Limb (tissue), 2 donors: ENCODE results near the gene AOPEP.

Source experiments
- DNase-seq, 2 donors: peaks; one replicate each; pipeline ENCODE4 v3.0.0-alpha.2; 2016; ENCODE audit errors: extremely low spot score in 2 of 2

Gene AOPEP

GRCh38 chr9:94896512-94896911 lies 170.0 kb downstream of the AOPEP start:
- no peak for DNase-seq

DNA sequence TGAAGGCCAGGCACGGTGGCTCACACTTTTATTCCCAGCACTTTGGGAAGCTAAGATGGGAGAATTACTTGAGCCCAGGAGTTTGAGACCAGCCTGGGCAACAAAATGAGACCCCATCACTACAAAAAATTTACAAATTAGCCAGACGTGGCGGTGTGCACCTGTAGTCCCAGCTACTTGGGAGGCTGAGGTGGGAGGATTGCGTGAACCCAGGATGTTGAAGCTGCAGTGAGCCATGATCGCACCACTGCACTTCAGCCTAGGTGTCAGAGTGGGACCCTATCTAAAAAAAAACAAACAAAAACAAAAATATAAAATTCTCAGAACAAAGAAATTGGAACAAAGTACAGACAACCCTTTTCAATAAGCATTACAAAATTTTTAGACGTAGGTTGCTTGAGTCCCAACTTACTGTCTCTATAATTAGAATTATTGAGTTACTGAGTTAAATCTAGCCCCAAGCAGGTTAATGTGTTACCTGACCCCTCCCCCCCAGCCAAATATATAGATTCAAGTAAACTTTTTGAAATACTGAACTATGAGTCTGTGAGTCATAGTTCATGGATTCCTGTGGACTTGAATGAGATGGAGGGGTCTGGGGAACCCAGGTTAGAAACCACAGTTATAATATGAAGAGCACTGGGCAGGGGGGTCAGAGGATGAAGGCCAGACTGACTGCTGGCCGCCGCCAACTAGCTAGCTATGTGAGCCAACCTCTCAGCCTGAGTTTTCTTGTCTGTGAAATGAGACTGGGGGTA lies 173.1 kb downstream of the AOPEP start:
- DNase-seq: no peak

GRCh38 chr9:94900222-94901018 lies 173.9 kb downstream of the AOPEP start:
- no peak for DNase-seq

DNA sequence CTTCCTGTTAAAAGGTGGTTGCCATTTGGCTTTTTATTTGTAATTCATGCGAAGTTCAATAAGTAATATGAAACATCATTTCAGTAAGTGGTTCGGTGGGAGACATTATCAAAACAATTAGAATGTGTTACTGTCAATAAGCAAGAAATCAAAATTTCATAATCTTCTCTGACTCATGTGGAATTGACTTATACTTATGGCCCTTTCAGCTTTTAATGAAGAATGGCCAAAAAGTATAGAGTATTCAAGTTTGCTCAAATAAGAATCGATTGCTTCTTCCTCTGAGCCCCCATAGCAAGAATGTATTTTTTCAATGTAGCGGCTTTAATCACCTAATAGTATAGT lies 174.5 kb downstream of the AOPEP start:
- no peak for DNase-seq

DNA sequence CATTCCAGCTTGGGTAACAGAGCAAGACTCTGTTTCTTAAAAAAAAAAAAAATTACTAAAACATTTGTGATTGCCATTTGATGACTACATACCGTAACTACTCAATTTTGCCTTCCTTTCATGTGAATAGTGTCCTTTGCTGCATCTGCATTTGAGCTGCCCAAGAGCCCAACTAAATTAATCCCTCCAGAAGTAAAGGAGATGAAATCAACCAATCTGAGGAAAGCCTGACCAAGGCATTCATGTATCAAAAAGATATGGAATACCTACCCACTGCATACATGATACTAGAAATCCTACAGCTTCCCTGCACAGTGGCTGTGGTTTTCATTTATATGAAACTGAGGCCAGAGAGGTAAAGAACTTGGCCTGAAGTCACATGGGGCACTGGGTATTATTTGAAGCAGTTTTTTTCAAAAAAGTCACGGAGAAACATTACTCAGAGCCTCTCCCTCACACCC lies 177.5 kb downstream of the AOPEP start:
- DNase-seq: no peak

GRCh38 chr9:94904806-94905205 lies 178.3 kb downstream of the AOPEP start:
- DNase-seq: no peak

- DNase-seq: no peak
These were observed 179.1 kb downstream of the AOPEP start for GRCh38 chr9:94905606-94906005.

DNA sequence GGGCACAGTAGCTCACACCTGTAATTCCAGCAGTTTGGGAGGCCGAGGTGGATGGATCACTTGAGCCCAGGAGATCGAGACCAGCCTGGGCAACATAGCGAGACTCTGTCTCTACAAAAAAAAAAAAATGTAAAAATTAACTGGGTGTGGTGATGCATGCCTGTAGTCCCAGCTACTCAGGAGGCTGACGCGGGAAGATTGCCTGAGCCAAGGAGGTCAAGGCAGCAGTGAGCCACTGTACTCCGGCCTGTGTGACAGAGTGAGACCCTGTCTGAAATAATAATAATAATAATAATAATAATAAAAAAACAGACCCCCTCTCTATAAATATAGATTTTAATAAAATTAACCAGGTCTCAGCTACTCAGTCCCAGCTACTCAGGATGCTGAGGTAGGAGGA lies 179.7 kb downstream of the AOPEP start:
- no peak for DNase-seq

DNA sequence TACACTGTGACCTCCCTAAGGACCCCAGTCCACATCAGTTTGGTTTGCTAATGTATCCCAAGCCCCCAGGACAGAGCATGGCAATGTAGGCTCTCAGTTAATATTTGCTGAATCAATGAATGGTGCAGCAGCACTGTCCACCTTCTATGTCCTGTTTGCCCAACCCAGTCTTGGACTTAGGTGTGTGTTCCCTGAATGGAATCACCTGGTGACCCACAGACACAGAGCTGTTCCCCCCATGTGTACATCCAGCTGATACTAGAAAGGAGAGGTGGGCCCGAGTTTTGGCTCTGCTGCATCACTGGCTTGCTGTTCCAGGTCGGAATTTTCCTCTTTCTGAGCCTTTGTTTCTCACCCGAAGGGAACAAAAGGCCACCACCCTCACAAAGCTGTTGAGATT lies 180.2 kb downstream of the AOPEP start:
- DNase-seq: no peak

GRCh38 chr9:94907264-94907936 lies 180.9 kb downstream of the AOPEP start:
- peak in 1 of 2 donors; percentile 47 for DNase-seq

DNA sequence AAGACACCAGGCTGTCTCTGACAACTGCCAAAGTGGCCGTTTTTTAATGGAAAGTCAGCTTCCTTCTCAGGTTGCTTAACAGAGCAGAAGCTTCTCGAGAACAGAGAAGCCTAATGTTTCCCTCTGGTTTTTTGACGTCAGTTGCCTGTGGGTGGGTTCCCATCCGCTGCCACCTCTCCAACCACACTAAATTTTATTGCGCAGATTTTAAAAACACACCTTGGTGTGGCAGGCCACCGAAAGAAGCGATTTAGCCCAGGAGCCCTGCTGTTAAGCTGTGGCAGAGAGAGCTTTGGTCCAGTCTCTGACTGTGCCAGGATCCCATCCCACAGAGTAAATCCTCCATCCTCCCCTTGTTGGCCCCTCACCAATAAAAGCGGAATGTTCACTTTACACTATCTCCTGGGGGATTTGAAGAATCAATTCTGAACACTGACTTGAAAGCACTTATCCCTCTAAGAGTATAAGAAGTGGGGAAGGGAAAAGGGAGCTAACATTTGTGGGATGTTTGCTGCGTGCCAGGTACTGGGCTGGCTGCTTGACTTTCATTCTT lies 181.6 kb downstream of the AOPEP start:
- DNase-seq: peak; percentile 71

DNA sequence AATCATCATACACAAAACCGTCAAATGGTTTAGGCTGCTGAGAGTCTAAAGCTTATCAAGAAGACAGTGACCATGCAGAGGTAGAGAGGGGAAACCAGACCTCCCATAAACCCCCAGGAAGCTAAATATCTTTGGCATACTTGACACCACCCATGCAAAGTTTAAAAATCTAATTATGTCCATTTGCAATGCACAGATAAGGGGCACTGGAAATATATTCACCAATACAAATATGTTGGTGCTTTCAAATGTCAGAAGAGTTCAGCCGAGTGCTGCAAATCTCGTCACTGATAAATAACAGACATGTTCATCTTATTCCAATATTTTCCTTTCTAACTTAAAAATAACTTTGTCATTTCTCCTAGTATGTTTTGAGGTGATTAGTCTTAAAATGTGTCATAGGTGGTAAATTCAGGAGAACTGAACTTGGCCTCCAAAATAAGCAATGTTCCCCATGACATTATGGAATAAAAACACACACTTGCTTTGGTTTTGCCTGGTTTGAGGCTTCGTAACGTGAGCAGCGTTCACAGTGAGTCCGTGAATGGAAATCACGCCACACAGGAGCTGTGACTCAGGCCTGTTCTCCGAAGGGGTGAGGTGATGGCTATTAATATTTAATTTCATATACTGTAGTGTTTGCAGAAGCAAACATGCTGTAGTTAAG lies 182.2 kb downstream of the AOPEP start:
- DNase-seq: peak in 1 of 2 donors; percentile 50

DNA sequence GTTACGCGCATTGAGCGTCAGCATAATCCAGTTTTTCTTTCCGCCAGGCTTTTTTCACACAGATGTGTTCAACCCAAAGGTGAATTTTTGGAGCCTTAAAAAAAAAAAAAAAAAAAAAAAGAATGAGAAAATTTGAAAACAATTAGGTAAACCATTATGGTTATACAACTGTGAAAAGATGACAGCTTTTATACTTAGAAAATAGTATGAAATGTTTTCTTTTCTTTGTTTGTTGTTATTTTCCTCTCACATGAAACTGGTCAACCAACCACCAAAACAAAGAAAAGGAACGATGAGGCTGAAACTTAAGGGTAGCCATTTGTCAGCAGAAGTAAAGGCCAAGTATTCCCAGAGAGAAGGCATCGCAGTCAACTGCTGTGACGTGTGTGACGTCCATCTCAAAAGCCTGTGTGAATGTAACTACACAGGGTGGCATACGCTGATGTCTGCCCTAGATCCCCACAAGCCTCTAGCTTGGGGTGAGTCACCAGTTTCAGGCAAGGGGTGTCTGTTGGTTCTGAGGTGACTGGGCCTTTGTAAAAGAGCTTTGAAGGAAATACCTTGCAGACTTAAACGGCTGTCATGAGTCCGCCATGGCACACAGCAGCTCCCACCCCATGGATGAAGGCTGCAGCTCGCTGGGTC lies 182.9 kb downstream of the AOPEP start:
- no peak for DNase-seq

DNA sequence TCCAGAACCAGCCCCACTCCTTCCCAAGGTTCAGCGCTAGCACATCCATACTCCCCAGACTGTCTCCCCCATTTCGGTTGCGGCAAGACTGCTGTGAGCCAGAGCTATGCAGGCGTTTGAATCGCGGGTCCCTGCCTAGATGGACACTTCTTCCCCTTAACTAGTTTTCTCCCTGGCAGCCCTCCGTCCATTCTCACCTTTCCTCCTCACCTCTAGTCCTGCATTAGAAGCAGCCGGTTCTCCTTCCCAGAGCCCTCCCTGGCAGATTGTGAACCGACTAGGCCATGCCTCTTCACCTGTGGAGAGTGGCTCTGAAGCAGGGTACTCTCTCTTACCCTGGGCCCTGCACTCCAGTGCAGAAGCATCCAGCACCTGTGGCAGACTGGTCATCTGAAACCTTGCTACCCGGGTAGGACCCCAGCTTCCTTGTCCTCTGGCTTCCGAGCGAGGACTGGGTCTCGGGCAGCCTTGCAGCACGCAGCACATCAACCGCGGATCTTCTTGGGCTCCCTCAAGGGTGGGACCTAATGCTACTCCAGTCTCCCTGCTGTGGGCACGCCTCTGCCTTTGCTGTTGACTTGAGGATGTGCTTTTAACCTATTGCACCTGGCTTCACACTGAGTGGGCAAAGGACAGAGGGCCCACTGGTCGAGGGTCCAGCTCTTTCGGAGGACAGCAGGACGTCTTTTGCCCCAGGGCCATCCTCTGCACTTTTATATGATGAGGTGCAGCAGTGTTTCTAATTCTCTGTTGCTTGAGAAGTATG lies 183.6 kb downstream of the AOPEP start:
- no peak for DNase-seq

DNA sequence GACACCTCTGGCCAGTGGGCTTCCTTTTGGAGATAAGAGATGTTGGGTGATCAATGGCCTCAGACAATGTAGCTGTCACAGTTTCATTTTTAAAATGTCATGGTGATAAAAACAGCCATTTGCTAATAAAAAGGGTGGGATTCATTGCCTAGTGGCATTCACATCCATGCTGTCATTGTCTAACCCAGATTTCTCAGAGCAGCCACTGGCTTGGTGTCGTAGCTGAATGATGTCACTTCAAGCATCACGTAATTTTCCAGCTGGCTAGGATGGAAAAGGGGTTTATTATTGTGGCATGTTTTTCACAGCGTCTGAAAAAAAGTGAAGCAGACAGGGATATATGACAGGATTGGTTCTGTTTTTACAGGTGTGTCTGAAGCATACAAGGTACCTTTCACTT lies 184.7 kb downstream of the AOPEP start:
- DNase-seq: no peak

- DNase-seq: no peak
These were observed 185.6 kb downstream of the AOPEP start for GRCh38 chr9:94911986-94912635.

GRCh38 chr9:94912700-94913249 lies 186.3 kb downstream of the AOPEP start:
- no peak for DNase-seq

DNA sequence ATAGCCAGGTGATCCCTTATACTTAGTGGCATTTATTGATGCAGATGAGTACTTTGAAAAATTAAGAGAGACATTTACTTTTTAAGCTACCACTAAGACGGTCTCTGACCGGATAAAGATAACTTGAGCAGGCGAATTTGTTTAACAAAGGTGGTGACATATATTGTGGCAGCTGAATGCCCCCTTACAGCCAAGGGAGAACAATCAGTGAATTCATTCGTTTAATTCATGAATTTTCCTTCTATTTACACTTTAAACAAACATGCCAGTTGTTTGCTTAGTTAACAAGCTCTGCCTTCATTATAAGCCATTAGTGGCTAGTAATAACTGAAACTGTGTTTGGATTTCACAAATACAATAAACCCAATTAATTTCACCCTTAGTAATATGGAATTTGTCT lies 187.1 kb downstream of the AOPEP start:
- no peak for DNase-seq
